IPS-11a (cell line): ENCODE data around the gene TIGD3.

Experiments
- H3K4me3 ChIP-seq: one replicate; pipeline ENCODE4 v1.5.1; 2013; ENCODE audit warnings: low read depth, low read length, control low read depth

Gene TIGD3

GRCh38 chr11:65404638-65405339 lies 50.2 kb downstream of the TIGD3 start:
- H3K4me3 ChIP-seq, result no peak overlapping the region
